IPS-15b (cell line): Measurements from ENCODE around the gene LBR.
"Not testable (repeated sequence)": the region's sequence is repeated elsewhere in the genome, so short reads cannot be mapped to it uniquely, and the experiment has no call there.

Source experiments
- H3K27me3 ChIP-seq: one replicate; pipeline ENCODE4 v1.6.1; 2013; ENCODE audit warnings: low read length; ENCODE audit not compliant: control insufficient read depth, insufficient read depth
- H3K36me3 ChIP-seq: one replicate; pipeline ENCODE4 v1.6.1; 2013; ENCODE audit warnings: low read length; ENCODE audit not compliant: control insufficient read depth, insufficient read depth
- H3K4me1 ChIP-seq: one replicate; pipeline ENCODE4 v1.6.1; 2013; ENCODE audit warnings: mild to moderate bottlenecking, low read length; ENCODE audit not compliant: control insufficient read depth, insufficient read depth
- H3K4me3 ChIP-seq: one replicate; pipeline ENCODE4 v1.5.1; 2013; ENCODE audit warnings: low read depth, low read length
- H3K9ac ChIP-seq: one replicate; pipeline ENCODE4 v1.6.1; 2013; ENCODE audit warnings: low read depth, mild to moderate bottlenecking, low read length
- H3K9me3 ChIP-seq: one replicate; pipeline ENCODE4 v1.6.1; 2013; ENCODE audit warnings: mild to moderate bottlenecking, low read length; ENCODE audit not compliant: control insufficient read depth, insufficient read depth

LBR gene

GRCh38 chr1:225410036-225410435, 17.8 kb downstream of the LBR start:
- Histone ChIP-seq H3K9me3 (no peaks in the 10 kb centered on the region), H3K4me3 (no peak overlapping the region), H3K36me3 (peaks cover 4% of the 10 kb centered on the region), H3K4me1 (peaks cover 8% of the 10 kb centered on the region), H3K27me3 (no peaks in the 10 kb centered on the region), H3K9ac (no peak overlapping the region)

- no peak overlapping the region for H3K4me3 ChIP-seq
- H3K36me3 ChIP-seq: peaks cover 4% of the 10 kb centered on the region
- no peaks in the 10 kb centered on the region for H3K27me3 ChIP-seq
- H3K4me1 ChIP-seq: peaks cover 8% of the 10 kb centered on the region
- H3K9ac ChIP-seq: no peak overlapping the region
- H3K9me3 ChIP-seq: no peaks in the 10 kb centered on the region
Observed at GRCh38 chr1:225409051-225409450, 18.8 kb downstream of the LBR start.

GRCh38 chr1:225408249-225408648, 19.6 kb downstream of the LBR start:
- Histone ChIP-seq H3K36me3 (peaks cover 4% of the 10 kb centered on the region), H3K9me3 (no peaks in the 10 kb centered on the region), H3K4me3 (no peak overlapping the region), H3K4me1 (peaks cover 8% of the 10 kb centered on the region), H3K27me3 (no peaks in the 10 kb centered on the region), H3K9ac (no peak overlapping the region)

GRCh38 chr1:225407755-225408154, 20.1 kb downstream of the LBR start:
- Histone ChIP-seq H3K36me3 (peaks cover 4% of the 10 kb centered on the region), H3K9me3 (no peaks in the 10 kb centered on the region), H3K27me3 (no peaks in the 10 kb centered on the region)

GRCh38 chr1:225406976-225407725, 20.7 kb downstream of the LBR start:
- Histone ChIP-seq H3K36me3 (peaks cover 4% of the 10 kb centered on the region), H3K9me3 (no peaks in the 10 kb centered on the region), H3K4me3 (no peak overlapping the region), H3K27me3 (no peaks in the 10 kb centered on the region), H3K4me1 (peaks cover 8% of the 10 kb centered on the region), H3K9ac (no peak overlapping the region)

More at GRCh38 chr1:225407755-225408154, 20.1 kb downstream of the LBR start:
- Histone ChIP-seq H3K9ac (no peak overlapping the region), H3K4me3 (no peak overlapping the region), H3K4me1 (peaks cover 8% of the 10 kb centered on the region)

GRCh38 chr1:225400968-225401367, 26.9 kb downstream of the LBR start:
- Histone ChIP-seq H3K36me3 (no peaks in the 10 kb centered on the region), H3K4me3 (no peak overlapping the region), H3K9me3 (no peaks in the 10 kb centered on the region), H3K4me1 (no peaks in the 10 kb centered on the region), H3K9ac (no peak overlapping the region), H3K27me3 (no peaks in the 10 kb centered on the region)

- no peaks in the 10 kb centered on the region for H3K36me3 ChIP-seq
- no peaks in the 10 kb centered on the region for H3K27me3 ChIP-seq
- no peak overlapping the region for H3K9ac ChIP-seq
Observed at GRCh38 chr1:225396357-225396756, 31.5 kb downstream of the LBR start.

GRCh38 chr1:225389843-225390242, 38.0 kb downstream of the LBR start:
- Histone ChIP-seq H3K4me3 (no peak overlapping the region), H3K9ac (no peak overlapping the region), H3K9me3 (no peaks in the 10 kb centered on the region), H3K27me3 (no peaks in the 10 kb centered on the region), H3K36me3 (no peaks in the 10 kb centered on the region), H3K4me1 (no peaks in the 10 kb centered on the region)

More at GRCh38 chr1:225396357-225396756, 31.5 kb downstream of the LBR start:
- Histone ChIP-seq H3K4me1 (no peaks in the 10 kb centered on the region), H3K9me3 (no peaks in the 10 kb centered on the region), H3K4me3 (no peak overlapping the region)

- H3K27me3 ChIP-seq: no peaks in the 10 kb centered on the region
Observed at GRCh38 chr1:225388372-225388771, 39.5 kb downstream of the LBR start.

GRCh38 chr1:225386860-225387259, 41.0 kb downstream of the LBR start:
- H3K27me3 ChIP-seq, H3K9ac ChIP-seq, H3K4me3 ChIP-seq, H3K9me3 ChIP-seq, H3K4me1 ChIP-seq, H3K36me3 ChIP-seq: not testable (repeated sequence)

More at GRCh38 chr1:225388372-225388771, 39.5 kb downstream of the LBR start:
- Histone ChIP-seq H3K36me3 (no peaks in the 10 kb centered on the region), H3K4me1 (no peaks in the 10 kb centered on the region), H3K4me3 (no peak overlapping the region), H3K9me3 (no peaks in the 10 kb centered on the region), H3K9ac (no peak overlapping the region)

GRCh38 chr1:225380691-225381090, 47.1 kb downstream of the LBR start:
- no peaks in the 10 kb centered on the region for H3K36me3 ChIP-seq
- H3K4me3 ChIP-seq: no peak overlapping the region
- peaks cover 7% of the 10 kb centered on the region for H3K4me1 ChIP-seq
- H3K27me3 ChIP-seq: no peaks in the 10 kb centered on the region
- no peaks in the 10 kb centered on the region for H3K9me3 ChIP-seq
- no peak overlapping the region for H3K9ac ChIP-seq

- no peaks in the 10 kb centered on the region for H3K9me3 ChIP-seq
- H3K27me3 ChIP-seq: no peaks in the 10 kb centered on the region
- H3K9ac ChIP-seq: no peak overlapping the region
- H3K4me1 ChIP-seq: peaks cover 7% of the 10 kb centered on the region
- H3K4me3 ChIP-seq: no peak overlapping the region
- H3K36me3 ChIP-seq: no peaks in the 10 kb centered on the region
Observed at GRCh38 chr1:225378880-225379279, 49.0 kb downstream of the LBR start.
